ENCODE measurements around the gene ARID1B. TPM values are rescaled to one million over a fixed set of nuclear protein-coding genes. Genes with fewer than 3 reads are reported as not detected.

ARID1B gene
- total and polyA plus RNA-seq, 10 of the 15 experiments (the other 5 are each of a cell fraction or from before 2014, with no cell fraction given): 24.7 to 133 (median 54.6) TPM

DNA sequence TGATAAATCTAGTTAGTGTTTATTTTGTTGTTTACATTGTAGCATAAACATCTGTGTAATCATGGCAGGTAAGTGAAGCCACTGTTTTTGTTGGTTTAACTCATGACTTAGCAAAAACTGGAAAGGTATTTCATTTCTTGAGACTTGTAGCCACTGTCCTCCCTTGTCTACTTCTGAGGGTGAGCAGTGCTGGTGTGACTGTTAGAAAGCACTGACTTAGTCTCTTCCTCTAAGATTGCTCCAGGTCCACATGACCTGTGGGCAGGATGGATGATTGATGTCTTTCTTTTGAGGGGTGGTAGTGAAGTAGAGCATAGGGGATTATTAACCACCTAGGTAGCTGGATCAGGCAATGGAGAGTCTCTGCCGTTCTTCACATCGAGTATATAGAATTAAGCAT, 203.8 kb downstream of the ARID1B start:
- WGBS (ENCODE audit: insufficient coverage, insufficient replicate concordance, low lambda C conversion rate, missing lambda C conversion rate): 98% methylated on average over 2 of the region's 2 CpGs
- ChIA-PET POLR2A (no interaction called here), CTCF (interaction anchor here (0.7 kb wide), 1 partner anchor 20 kb away, joined by 4 read pairs; no protein-coding TSS in a partner anchor), SMC1A (ENCODE audit: uncharacterized antibody, unreplicated experiment) (interaction anchor here (1.0 kb wide), 3 partner anchors 11 to 44 kb away, joined by 3 to 4 read pairs (median 3); no protein-coding TSS in a partner anchor), RAD21 (ENCODE audit: unreplicated experiment) (no interaction called here)
- in situ Hi-C loops (cut with MboI): no loop called here
- ATAC-seq (no peak), DNase-seq (ENCODE audit: low read depth, low spot score) (no peak), FAIRE-seq (no peak)
- H2AFZ ChIP-seq (ENCODE audit: control insufficient read depth, low read depth, low read length): no peak overlapping the region
- H3K27me3 ChIP-seq (replicated peaks in 1 of 2; ENCODE audit: control insufficient read depth in 2 of 2, insufficient read depth in 2 of 2, low read length in 1 of 2): no peaks in the 10 kb centered on the region
- no peak overlapping the region for H3K9ac ChIP-seq (ENCODE audit: control insufficient read depth, insufficient read depth, low read length)
- peaks cover 6% of the 10 kb centered on the region for H4K20me1 ChIP-seq (ENCODE audit: control insufficient read depth, insufficient read depth)
- H3K4me3 ChIP-seq: no peak overlapping the region
- peaks cover 42% of the 10 kb centered on the region for H3K4me1 ChIP-seq (ENCODE audit: control insufficient read depth, insufficient read depth, low read length)
- BruUV-seq (replicated peaks): no TSS peak
- no peak overlapping the region for H3K4me2 ChIP-seq (ENCODE audit: control insufficient read depth, insufficient read depth)
- intact Hi-C loops (cut with micrococcal nuclease; ENCODE audit: unreplicated experiment): no loop called here
- H3K27ac ChIP-seq (ENCODE audit: control insufficient read depth, insufficient read depth): no peak overlapping the region
- no peak for TF ChIP-seq EGR1 (IDR thresholded peaks at IDR 0.05; ENCODE audit: borderline replicate concordance in 1 of 2, low read depth in 2 of 2, low read length in 2 of 2)
- no peak for TF ChIP-seq NFIC (IDR thresholded peaks at IDR 0.05; ENCODE audit: low read depth, low read length)
- TF ChIP-seq TARDBP (IDR thresholded peaks at IDR 0.05; ENCODE audit: borderline replicate concordance): no peak
- TF ChIP-seq PAX5 (IDR thresholded peaks at IDR 0.05; ENCODE audit: borderline replicate concordance, low read depth, low read length): no peak
- TF ChIP-seq NBN (IDR thresholded peaks at IDR 0.05): no peak
- no peak for TF ChIP-seq YY1 (IDR thresholded peaks at IDR 0.05; ENCODE audit: low read depth, low read length)
- no peak for TF ChIP-seq MEF2A (IDR thresholded peaks at IDR 0.05; ENCODE audit: insufficient read depth, low read depth, low read length)
- no peak for TF ChIP-seq RELA (IDR thresholded peaks at IDR 0.05; ENCODE audit: borderline replicate concordance, partially characterized antibody)
- TF ChIP-seq FOXK2 (IDR thresholded peaks at IDR 0.05): no peak
- no peak for TF ChIP-seq ZNF592 (IDR thresholded peaks at IDR 0.05)
- no peak for TF ChIP-seq ESRRA (IDR thresholded peaks at IDR 0.05; ENCODE audit: low read length)
- no peak for TF ChIP-seq CBX5 (IDR thresholded peaks at IDR 0.05; ENCODE audit: low read depth)
- no peak for TF ChIP-seq YBX1 (IDR thresholded peaks at IDR 0.05)
- no peak for TF ChIP-seq EZH2 (IDR thresholded peaks at IDR 0.05; ENCODE audit: borderline replicate concordance, control insufficient read depth, low read depth, low read length)
- TF ChIP-seq POLR2AphosphoS5 (IDR thresholded peaks at IDR 0.05; ENCODE audit: low read length): no peak
- TF ChIP-seq ZNF207 (IDR thresholded peaks at IDR 0.05; ENCODE audit: borderline replicate concordance): no peak
- TF ChIP-seq SRF (IDR thresholded peaks at IDR 0.05; ENCODE audit: low read depth in 2 of 2, low read length in 2 of 2): no peak
- TF ChIP-seq CBX3 (IDR thresholded peaks at IDR 0.05; ENCODE audit: borderline replicate concordance, low read depth): no peak
- TF ChIP-seq NR2F1 (conservative IDR thresholded peaks at IDR 0.05): no peak
- no peak for TF ChIP-seq LARP7 (IDR thresholded peaks at IDR 0.05)
- peaks cover 89% of the 10 kb centered on the region for H3K79me2 ChIP-seq (ENCODE audit: control insufficient read depth, insufficient read depth, low read length)
- no peaks in the 10 kb centered on the region; the same call in 2 of the 3 replicates for H3K9me3 ChIP-seq (replicated peaks; ENCODE audit: control insufficient read depth, insufficient read depth, low read length)
- H3K36me3 ChIP-seq (ENCODE audit: control insufficient read depth in 2 of 2, insufficient read depth in 2 of 2, low read length in 1 of 2): peaks cover 0 to 3% of the 10 kb centered on the region in 2 experiments; a peak in 1 of 4 replicates

Measured in GM12878 (cell line).